ENCODE measurements around the gene NUAK1. TPM values are rescaled to one million over a fixed set of nuclear protein-coding genes. Genes with fewer than 3 reads are reported as not detected.
"Not testable (repeated sequence)": the region's sequence is repeated elsewhere in the genome, so short reads cannot be mapped to it uniquely, and the experiment has no call there.

NUAK1 gene
- total RNA-seq, 1 experiment from 2014 or later: 2.6 TPM

- Mint-ChIP-seq H3K4me3 (ENCODE audit: unreplicated experiment) (no peak overlapping the region), H3K27ac (ENCODE audit: low read depth, unreplicated experiment) (no peak overlapping the region), H3K9me3 (ENCODE audit: unreplicated experiment) (no peaks in the 10 kb centered on the region), H3K4me1 (ENCODE audit: insufficient read depth, unreplicated experiment) (peaks cover 5% of the 10 kb centered on the region), H3K36me3 (ENCODE audit: insufficient read depth, unreplicated experiment) (no peaks in the 10 kb centered on the region), H3K27me3 (ENCODE audit: insufficient read depth, unreplicated experiment) (no peaks in the 10 kb centered on the region)
- TF ChIP-seq, protein P1, sequence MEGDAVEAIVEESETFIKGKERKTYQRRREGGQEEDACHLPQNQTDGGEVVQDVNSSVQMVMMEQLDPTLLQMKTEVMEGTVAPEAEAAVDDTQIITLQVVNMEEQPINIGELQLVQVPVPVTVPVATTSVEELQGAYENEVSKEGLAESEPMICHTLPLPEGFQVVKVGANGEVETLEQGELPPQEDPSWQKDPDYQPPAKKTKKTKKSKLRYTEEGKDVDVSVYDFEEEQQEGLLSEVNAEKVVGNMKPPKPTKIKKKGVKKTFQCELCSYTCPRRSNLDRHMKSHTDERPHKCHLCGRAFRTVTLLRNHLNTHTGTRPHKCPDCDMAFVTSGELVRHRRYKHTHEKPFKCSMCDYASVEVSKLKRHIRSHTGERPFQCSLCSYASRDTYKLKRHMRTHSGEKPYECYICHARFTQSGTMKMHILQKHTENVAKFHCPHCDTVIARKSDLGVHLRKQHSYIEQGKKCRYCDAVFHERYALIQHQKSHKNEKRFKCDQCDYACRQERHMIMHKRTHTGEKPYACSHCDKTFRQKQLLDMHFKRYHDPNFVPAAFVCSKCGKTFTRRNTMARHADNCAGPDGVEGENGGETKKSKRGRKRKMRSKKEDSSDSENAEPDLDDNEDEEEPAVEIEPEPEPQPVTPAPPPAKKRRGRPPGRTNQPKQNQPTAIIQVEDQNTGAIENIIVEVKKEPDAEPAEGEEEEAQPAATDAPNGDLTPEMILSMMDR (IDR thresholded peaks at IDR 0.05; ENCODE audit: unreplicated experiment): no peak
- BruUV-seq (replicated peaks): no TSS peak
- no peak for DNase-seq (ENCODE audit: unreplicated experiment)
- POLR2A ChIA-PET: no interaction called here
- intact Hi-C loops (cut with micrococcal nuclease): no loop called here
- CTCF ChIA-PET: interaction anchor here (0.7 to 1.9 kb wide), 4 partner anchors 10 to 725 kb away, joined by 3 to 5 read pairs (median 4); no protein-coding TSS in a partner anchor
Measured at GRCh38 chr12:106145539-106146447, 7.0 kb upstream of the NUAK1 start.

- Mint-ChIP-seq H3K27me3 (ENCODE audit: insufficient read depth, unreplicated experiment) (no peaks in the 10 kb centered on the region), H3K4me3 (ENCODE audit: unreplicated experiment) (no peak overlapping the region), H3K9me3 (ENCODE audit: unreplicated experiment) (no peaks in the 10 kb centered on the region), H3K27ac (ENCODE audit: low read depth, unreplicated experiment) (no peak overlapping the region), H3K4me1 (ENCODE audit: insufficient read depth, unreplicated experiment) (peaks cover 14% of the 10 kb centered on the region), H3K36me3 (ENCODE audit: insufficient read depth, unreplicated experiment) (no peaks in the 10 kb centered on the region)
- no TSS peak for BruUV-seq (replicated peaks)
- POLR2A ChIA-PET: no interaction called here
- TF ChIP-seq, protein P1 (IDR thresholded peaks at IDR 0.05; ENCODE audit: unreplicated experiment): no peak
- intact Hi-C loops (cut with micrococcal nuclease): no loop called here
- no peak for DNase-seq (ENCODE audit: unreplicated experiment)
- CTCF ChIA-PET: interaction anchor here (0.7 to 1.9 kb wide), 5 partner anchors 9 to 87 kb away, joined by 3 to 5 read pairs (median 3); no protein-coding TSS in a partner anchor
Measured at GRCh38 chr12:106144847-106145246, 6.1 kb upstream of the NUAK1 start.

- H3K27ac Mint-ChIP-seq (ENCODE audit: low read depth, unreplicated experiment): no peak overlapping the region
- TF ChIP-seq, protein P1 (IDR thresholded peaks at IDR 0.05; ENCODE audit: unreplicated experiment): no peak
- peaks cover 17% of the 10 kb centered on the region for H3K4me1 Mint-ChIP-seq (ENCODE audit: insufficient read depth, unreplicated experiment)
- CTCF ChIA-PET: interaction anchor here (0.6 to 1.4 kb wide), 4 partner anchors 16 to 721 kb away, joined by 3 to 4 read pairs (median 3); no protein-coding TSS in a partner anchor
- no peak for DNase-seq (ENCODE audit: unreplicated experiment)
- POLR2A ChIA-PET: no interaction called here
- no TSS peak for BruUV-seq (replicated peaks)
- H3K4me3 Mint-ChIP-seq (ENCODE audit: unreplicated experiment): no peak overlapping the region
- no peaks in the 10 kb centered on the region for H3K9me3 Mint-ChIP-seq (ENCODE audit: unreplicated experiment)
- H3K27me3 Mint-ChIP-seq (ENCODE audit: insufficient read depth, unreplicated experiment): no peaks in the 10 kb centered on the region
- H3K36me3 Mint-ChIP-seq (ENCODE audit: insufficient read depth, unreplicated experiment): no peaks in the 10 kb centered on the region
- intact Hi-C loops (cut with micrococcal nuclease): no loop called here
Measured at GRCh38 chr12:106142591-106143261, 4.0 kb upstream of the NUAK1 start.

DNA sequence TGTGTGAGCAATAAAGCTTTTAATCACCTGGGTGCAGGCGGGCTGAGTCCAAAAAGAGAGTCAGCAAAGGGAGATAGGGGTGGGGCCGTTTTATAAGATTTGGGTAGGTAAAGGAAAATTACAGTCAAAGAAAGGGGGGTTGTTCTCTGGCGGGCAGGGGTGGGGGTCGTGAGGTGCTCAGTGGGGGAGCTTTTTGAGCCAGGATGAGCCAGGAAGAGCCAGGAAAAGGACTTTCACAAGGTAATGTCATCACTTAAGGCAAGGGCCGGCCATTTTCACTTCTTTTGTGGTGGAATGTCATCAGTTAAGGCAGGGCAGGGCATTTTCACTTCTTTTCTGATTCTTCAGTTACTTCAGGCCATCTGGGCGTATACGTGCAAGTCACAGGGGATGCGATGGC, 3.2 kb upstream of the NUAK1 start:
- H3K4me3 Mint-ChIP-seq (ENCODE audit: unreplicated experiment); BruUV-seq (replicated peaks); intact Hi-C loops (cut with micrococcal nuclease); H3K9me3 Mint-ChIP-seq (ENCODE audit: unreplicated experiment); H3K27me3 Mint-ChIP-seq (ENCODE audit: insufficient read depth, unreplicated experiment); POLR2A ChIA-PET; H3K27ac Mint-ChIP-seq (ENCODE audit: low read depth, unreplicated experiment); DNase-seq (ENCODE audit: unreplicated experiment); H3K36me3 Mint-ChIP-seq (ENCODE audit: insufficient read depth, unreplicated experiment): not testable (repeated sequence)
- CTCF ChIA-PET: interaction anchor here (0.8 kb wide), 1 partner anchor 181 kb away, joined by 3 read pairs; no protein-coding TSS in a partner anchor
- peaks cover 25% of the 10 kb centered on the region for H3K4me1 Mint-ChIP-seq (ENCODE audit: insufficient read depth, unreplicated experiment)
